Measurements from ENCODE around the gene DHRS1. TPM values are rescaled to one million over a fixed set of nuclear protein-coding genes. Genes with fewer than 3 reads are reported as not detected.

Gene DHRS1
- polyA plus RNA-seq, 1 donor (not counting 4 experiments of a cell fraction or from before 2014, with no cell fraction given), result 65.1 TPM

- no peaks in the 10 kb centered on the region for H3K9me3 ChIP-seq (ENCODE audit: control insufficient read depth, low read depth, low read length)
- H3K36me3 ChIP-seq (ENCODE audit: control insufficient read depth in 2 of 2, extremely low read depth in 1 of 2, insufficient read depth in 2 of 2, low read length in 2 of 2), result peaks cover 15 to 27% of the 10 kb centered on the region in 2 experiments
- peak overlapping the region; percentile 86 for H3K4me2 ChIP-seq (ENCODE audit: control insufficient read depth, extremely low read depth, insufficient read depth, low read depth, low read length)
- DNase-seq (ENCODE audit: low read depth, low spot score) (no peak), FAIRE-seq (no peak)
- peaks cover 39% of the 10 kb centered on the region for H3K4me1 ChIP-seq (ENCODE audit: control insufficient read depth, extremely low read depth, insufficient read depth, low read length)
- dilution Hi-C loops (cut with MboI; ENCODE audit: extremely low pct_ligation_motif_present, low sequenced_read_pairs), result no loop called here
- no peak overlapping the region for H2AFZ ChIP-seq (ENCODE audit: control insufficient read depth, low read length)
- no peaks in the 10 kb centered on the region for H4K20me1 ChIP-seq (ENCODE audit: control insufficient read depth, extremely low read depth, insufficient read depth, low read length)
- H3K79me2 ChIP-seq (ENCODE audit: control insufficient read depth, insufficient read depth, low read length), result peaks cover 3% of the 10 kb centered on the region
- no peaks in the 10 kb centered on the region for H3K27me3 ChIP-seq (ENCODE audit: control insufficient read depth, extremely low read depth, insufficient read depth, low read length)
- H3K4me3 ChIP-seq (ENCODE audit: control insufficient read depth in 2 of 3, extremely low read depth in 1 of 3, insufficient read depth in 2 of 3, low read depth in 1 of 3, low read length in 3 of 3), result no peak overlapping the region
- no peak overlapping the region for H3K9ac ChIP-seq (ENCODE audit: control insufficient read depth, extremely low read depth, insufficient read depth, low read length)
- no peak for TF ChIP-seq CTCF (optimal IDR thresholded peaks at IDR 0.05 in 1 of 3, IDR thresholded peaks at IDR 0.05 in 1 of 3, conservative IDR thresholded peaks at IDR 0.05 in 1 of 3; ENCODE audit: extremely low read depth in 1 of 3, insufficient read depth in 2 of 3, low read length in 3 of 3)
- TF ChIP-seq EZH2 (IDR thresholded peaks at IDR 0.05; ENCODE audit: low read length), result no peak
- no peak overlapping the region for H3K27ac ChIP-seq (ENCODE audit: control insufficient read depth, insufficient read depth, low read length)
- no peaks in the 10 kb centered on the region for H3K9me1 ChIP-seq (ENCODE audit: control insufficient read depth, extremely low read depth, insufficient read depth, low read length)
Observed at GRCh38 chr14:24269910-24270536, 29.6 kb downstream of the DHRS1 start.

- FAIRE-seq (no peak), DNase-seq (ENCODE audit: low read depth, low spot score) (no peak)
- no peaks in the 10 kb centered on the region for H3K9me1 ChIP-seq (ENCODE audit: control insufficient read depth, extremely low read depth, insufficient read depth, low read length)
- no peak overlapping the region for H2AFZ ChIP-seq (ENCODE audit: control insufficient read depth, low read length)
- H3K79me2 ChIP-seq (ENCODE audit: control insufficient read depth, insufficient read depth, low read length), result peaks cover 3% of the 10 kb centered on the region
- H3K4me2 ChIP-seq (ENCODE audit: control insufficient read depth, extremely low read depth, insufficient read depth, low read depth, low read length), result no peak overlapping the region
- H3K36me3 ChIP-seq (ENCODE audit: control insufficient read depth in 2 of 2, extremely low read depth in 1 of 2, insufficient read depth in 2 of 2, low read length in 2 of 2), result peaks cover 15 to 27% of the 10 kb centered on the region in 2 experiments
- dilution Hi-C loops (cut with MboI; ENCODE audit: extremely low pct_ligation_motif_present, low sequenced_read_pairs), result no loop called here
- TF ChIP-seq CTCF (optimal IDR thresholded peaks at IDR 0.05 in 1 of 3, IDR thresholded peaks at IDR 0.05 in 1 of 3, conservative IDR thresholded peaks at IDR 0.05 in 1 of 3; ENCODE audit: extremely low read depth in 1 of 3, insufficient read depth in 2 of 3, low read length in 3 of 3), result no peak
- no peak for TF ChIP-seq EZH2 (IDR thresholded peaks at IDR 0.05; ENCODE audit: low read length)
- H4K20me1 ChIP-seq (ENCODE audit: control insufficient read depth, extremely low read depth, insufficient read depth, low read length), result no peaks in the 10 kb centered on the region
- H3K4me1 ChIP-seq (ENCODE audit: control insufficient read depth, extremely low read depth, insufficient read depth, low read length), result peaks cover 41% of the 10 kb centered on the region
- no peak overlapping the region for H3K4me3 ChIP-seq (ENCODE audit: control insufficient read depth in 2 of 3, extremely low read depth in 1 of 3, insufficient read depth in 2 of 3, low read depth in 1 of 3, low read length in 3 of 3)
- H3K27ac ChIP-seq (ENCODE audit: control insufficient read depth, insufficient read depth, low read length), result no peak overlapping the region
- H3K9ac ChIP-seq (ENCODE audit: control insufficient read depth, extremely low read depth, insufficient read depth, low read length), result no peak overlapping the region
- no peaks in the 10 kb centered on the region for H3K27me3 ChIP-seq (ENCODE audit: control insufficient read depth, extremely low read depth, insufficient read depth, low read length)
- no peaks in the 10 kb centered on the region for H3K9me3 ChIP-seq (ENCODE audit: control insufficient read depth, low read depth, low read length)
Observed at GRCh38 chr14:24269368-24269767, 30.2 kb downstream of the DHRS1 start.

Measured in keratinocyte (primary cell).